Mesodermal cell (in vitro differentiated cells): ENCODE measurements around the gene STK35.

Experiments
- H3K27ac ChIP-seq: 2 replicates; pipeline ENCODE4 v1.7.0; 2013; ENCODE audit warnings: mild to moderate bottlenecking, low read depth, low read length, moderate library complexity; ENCODE audit not compliant: severe bottlenecking
- H3K36me3 ChIP-seq: 2 replicates; pipeline ENCODE4 v1.7.1; 2013; ENCODE audit warnings: mild to moderate bottlenecking, low read length, moderate library complexity; ENCODE audit not compliant: control insufficient read depth, insufficient read depth
- H3K4me1 ChIP-seq: one replicate; pipeline ENCODE4 v1.7.1; 2013; ENCODE audit warnings: mild to moderate bottlenecking, low read length; ENCODE audit not compliant: insufficient read depth, control insufficient read depth, poor library complexity, severe bottlenecking
- H3K4me3 ChIP-seq: 2 replicates; pipeline ENCODE4 v1.7.0; 2013; ENCODE audit warnings: low read length, control low read depth, mild to moderate bottlenecking; ENCODE audit not compliant: insufficient read depth, poor library complexity, severe bottlenecking; ENCODE audit errors: extremely low read depth
- H3K9me3 ChIP-seq: 2 replicates; pipeline ENCODE4 v1.7.1; 2013; ENCODE audit warnings: mild to moderate bottlenecking, low read length, moderate library complexity; ENCODE audit not compliant: control insufficient read depth
- WGBS, 2 experiments: methylation state at CpG; one replicate each; pipeline ENCODE4 v1.1.5; 2013; ENCODE audit warnings: missing lambda C conversion rate in 2 of 2; ENCODE audit not compliant: insufficient coverage in 2 of 2; 5-methylcytosine and 5-hydroxymethylcytosine counted together

Gene STK35

DNA sequence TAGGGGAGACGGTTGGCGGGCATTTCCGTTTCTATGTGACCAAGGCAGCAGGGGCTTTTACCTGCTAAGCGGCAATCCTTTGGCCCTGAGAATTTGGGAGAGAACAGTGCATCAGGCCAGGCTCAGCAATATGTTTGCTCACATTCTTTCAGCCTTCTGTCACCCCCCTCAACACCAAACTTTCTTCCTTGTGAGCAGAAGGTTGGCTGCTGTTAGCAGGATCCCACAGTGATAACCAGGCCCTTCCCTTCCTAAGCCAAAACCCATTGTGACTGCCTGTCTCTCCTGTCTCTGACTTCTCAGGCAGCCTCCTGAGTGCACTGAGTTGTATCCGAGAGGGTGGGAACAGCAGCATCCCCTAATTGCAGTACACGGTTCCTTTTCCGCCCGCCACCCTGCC is 43.7 kb downstream of the STK35 start:
- no peak overlapping the region for H3K27ac ChIP-seq
- H3K4me3 ChIP-seq: no peak overlapping the region
- peaks cover 24% of the 10 kb centered on the region for H3K4me1 ChIP-seq
- WGBS, 2 experiments: 93 to 95% methylated on average over 4 to 8 of the region's 8 CpGs
- H3K9me3 ChIP-seq: no peaks in the 10 kb centered on the region
- peaks cover 59% of the 10 kb centered on the region for H3K36me3 ChIP-seq

DNA sequence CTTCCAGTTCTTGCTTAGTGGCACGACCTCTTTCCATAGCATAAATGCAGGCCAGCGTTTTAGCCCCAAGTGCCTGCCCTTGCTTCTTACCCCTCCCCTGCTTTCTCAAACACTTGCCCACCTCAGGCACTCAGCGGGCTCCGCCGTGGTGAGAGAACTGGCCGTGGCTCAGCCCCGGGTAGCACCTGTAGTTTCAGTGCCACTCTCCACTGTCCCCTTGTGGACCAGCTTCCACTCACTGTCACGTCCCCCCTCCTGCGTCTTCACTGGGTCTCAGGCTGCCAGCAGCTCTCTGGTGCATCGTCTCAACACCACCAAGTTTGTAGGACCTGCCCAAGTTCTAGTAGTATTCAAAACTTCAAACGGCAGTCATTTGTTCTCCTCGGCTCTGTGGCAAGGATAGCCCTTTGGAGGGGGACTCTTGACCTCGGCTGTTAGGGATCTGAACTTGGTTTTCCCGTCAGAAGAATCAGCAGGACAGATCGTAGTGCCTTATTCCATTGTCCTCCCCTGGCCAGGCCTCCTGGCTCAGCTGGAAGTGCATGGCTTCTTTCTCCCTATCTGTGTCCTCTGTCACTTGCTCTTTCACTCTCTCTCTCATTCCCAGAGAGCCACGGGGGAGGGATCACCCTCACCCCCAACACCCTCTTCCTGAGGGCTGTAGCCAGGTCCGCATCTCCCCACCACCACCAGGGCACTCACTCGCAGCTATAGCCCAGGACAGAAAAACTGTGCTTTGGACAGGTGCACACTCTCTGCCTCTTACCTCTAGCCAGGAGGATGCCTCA is 44.6 kb downstream of the STK35 start:
- Histone ChIP-seq H3K27ac (no peak overlapping the region), H3K4me1 (peaks cover 27% of the 10 kb centered on the region), H3K4me3 (no peak overlapping the region), H3K9me3 (no peaks in the 10 kb centered on the region), H3K36me3 (peaks cover 58% of the 10 kb centered on the region)
- 91 to 94% methylated on average over 16 to 18 of the region's 18 CpGs for WGBS, 2 experiments

GRCh38 chr20:2149507-2149906 is 47.9 kb downstream of the STK35 start:
- Histone ChIP-seq H3K4me3 (no peak overlapping the region), H3K36me3 (peaks cover 35% of the 10 kb centered on the region), H3K27ac (no peak overlapping the region), H3K9me3 (no peaks in the 10 kb centered on the region), H3K4me1 (peaks cover 37% of the 10 kb centered on the region)
- 70 to 82% methylated on average over 5 of the region's 6 CpGs for WGBS, 2 experiments

DNA sequence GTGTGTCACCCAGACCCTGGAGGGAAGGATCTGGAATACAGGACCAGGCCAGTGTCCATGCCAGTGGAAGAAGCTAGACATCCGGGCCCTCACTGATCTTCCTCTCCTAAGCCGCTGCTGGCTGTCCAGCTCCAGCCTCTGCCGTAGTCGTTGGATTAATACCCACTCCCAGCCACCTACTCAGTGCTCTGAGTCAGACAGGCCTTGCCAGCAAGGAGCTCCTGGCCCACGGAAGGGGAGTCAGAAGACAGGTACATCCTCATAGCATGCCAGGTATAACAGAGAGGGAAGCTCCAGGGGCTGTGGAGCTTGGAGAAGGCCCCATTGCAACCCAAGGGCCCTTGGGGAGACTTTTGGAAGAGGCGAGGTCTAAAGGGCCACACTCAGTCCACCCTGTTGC is 49.0 kb downstream of the STK35 start:
- peaks cover 27% of the 10 kb centered on the region for H3K4me1 ChIP-seq
- H3K36me3 ChIP-seq: peaks cover 31% of the 10 kb centered on the region
- H3K9me3 ChIP-seq: no peaks in the 10 kb centered on the region
- no peak overlapping the region for H3K27ac ChIP-seq
- no peak overlapping the region for H3K4me3 ChIP-seq
- WGBS, 2 experiments: 84 to 88% methylated on average over 6 of the region's 6 CpGs

- Histone ChIP-seq H3K4me3 (no peak overlapping the region), H3K4me1 (peaks cover 22% of the 10 kb centered on the region), H3K27ac (peak overlapping the region; percentile 41), H3K9me3 (no peaks in the 10 kb centered on the region), H3K36me3 (peaks cover 21% of the 10 kb centered on the region)
- WGBS, 2 experiments: 100% methylated on average over 1 of the region's 3 CpGs; no CpG with 5 or more reads in 1 of the 2 experiments
These were observed 50.2 kb downstream of the STK35 start for GRCh38 chr20:2151858-2152281.

- no peaks in the 10 kb centered on the region for H3K9me3 ChIP-seq
- 93 to 96% methylated on average over 2 to 3 of the region's 3 CpGs for WGBS, 2 experiments
- peaks cover 18% of the 10 kb centered on the region for H3K36me3 ChIP-seq
- peak overlapping the region; percentile 41 for H3K27ac ChIP-seq
- no peak overlapping the region for H3K4me3 ChIP-seq
- peaks cover 22% of the 10 kb centered on the region for H3K4me1 ChIP-seq
These were observed 50.7 kb downstream of the STK35 start for GRCh38 chr20:2152317-2152716.

DNA sequence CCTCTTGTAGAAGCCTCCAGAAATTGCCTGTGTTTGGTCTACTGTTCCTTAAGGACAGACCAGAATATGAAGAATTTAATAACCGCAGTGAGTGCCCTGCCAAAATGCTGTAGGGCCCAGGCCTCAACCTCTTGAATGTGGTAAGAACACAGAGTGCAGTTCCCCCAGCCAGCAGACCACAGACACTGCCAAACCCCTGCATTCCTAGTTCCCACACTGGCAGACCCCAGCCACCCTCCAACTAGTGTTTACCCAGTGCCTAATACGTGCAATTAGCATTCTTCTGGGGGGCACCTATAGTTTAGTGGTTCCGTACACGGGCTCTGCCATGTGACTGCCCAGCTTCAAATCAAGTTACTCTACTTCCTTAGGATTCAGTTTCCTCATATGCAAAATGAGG is 51.7 kb downstream of the STK35 start:
- H3K9me3 ChIP-seq: no peaks in the 10 kb centered on the region
- H3K36me3 ChIP-seq: peaks cover 10% of the 10 kb centered on the region
- WGBS, 2 experiments: 90 to 100% methylated on average over 2 to 4 of the region's 4 CpGs
- H3K4me1 ChIP-seq: peaks cover 22% of the 10 kb centered on the region
- no peak overlapping the region for H3K27ac ChIP-seq
- H3K4me3 ChIP-seq: no peak overlapping the region

DNA sequence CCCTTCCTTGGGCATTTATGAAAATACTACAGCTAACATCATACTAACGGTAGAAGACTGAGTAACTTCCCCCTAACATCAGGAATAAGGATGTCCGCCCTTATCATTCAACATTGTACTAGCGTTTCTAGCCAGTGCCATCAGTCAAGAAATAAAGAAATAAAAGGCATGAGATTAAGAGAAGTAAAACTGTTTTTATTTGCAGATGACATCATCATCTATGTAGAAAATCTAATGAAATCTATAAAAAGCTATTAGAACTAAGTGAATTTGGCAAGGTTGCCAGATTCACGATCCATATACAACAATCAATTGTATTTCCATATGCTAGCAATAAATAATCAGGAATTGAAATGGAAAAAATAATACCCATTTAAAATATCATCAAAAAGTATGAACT is 54.6 kb downstream of the STK35 start:
- Histone ChIP-seq H3K27ac (no peak overlapping the region), H3K9me3 (no peaks in the 10 kb centered on the region), H3K4me3 (no peak overlapping the region), H3K4me1 (peaks cover 11% of the 10 kb centered on the region), H3K36me3 (no peaks in the 10 kb centered on the region)
- WGBS, 2 experiments: 88% methylated on average over 1 of the region's 4 CpGs; no CpG with 5 or more reads in 1 of the 2 experiments

GRCh38 chr20:2156666-2157624 is 55.3 kb downstream of the STK35 start:
- 91 to 96% methylated on average over 4 of the region's 11 CpGs for WGBS, 2 experiments
- Histone ChIP-seq H3K4me1 (peaks cover 4% of the 10 kb centered on the region), H3K9me3 (no peaks in the 10 kb centered on the region), H3K27ac (no peak overlapping the region), H3K36me3 (no peaks in the 10 kb centered on the region), H3K4me3 (no peak overlapping the region)

- WGBS, 2 experiments: 75 to 96% methylated on average over 6 to 10 of the region's 12 CpGs
- no peaks in the 10 kb centered on the region for H3K9me3 ChIP-seq
- no peak overlapping the region for H3K4me3 ChIP-seq
- H3K27ac ChIP-seq: no peak overlapping the region
- H3K4me1 ChIP-seq: no peaks in the 10 kb centered on the region
- H3K36me3 ChIP-seq: no peaks in the 10 kb centered on the region
These were observed 60.6 kb downstream of the STK35 start for GRCh38 chr20:2162125-2162822.
